HG03045 (cell line): ENCODE measurements around the gene GLP1R.
"Not testable (repeated sequence)": the region's sequence is repeated elsewhere in the genome, so short reads cannot be mapped to it uniquely, and the experiment has no call there.

Experiments
- ATAC-seq: cut with Tn5 transposase; IDR thresholded peaks from one replicate; pipeline ENCODE4 v1.9.1; 2021; ENCODE audit warnings: mild to moderate bottlenecking, moderate library complexity; ENCODE audit not compliant: unreplicated experiment

Gene GLP1R

GRCh38 chr6:39114704-39115599 is 66.4 kb downstream of the GLP1R start, which contains the start of gene SAYSD1:
SAYSD1 (minus strand) TSS chr6:39115186; CDS start chr6:39115089, 97 bp downstream.
- ATAC-seq = peak; percentile 95

- no peak for ATAC-seq
Measured at GRCh38 chr6:39118921-39119320, 70.3 kb downstream of the GLP1R start.

GRCh38 chr6:39124114-39124513 is 75.5 kb downstream of the GLP1R start:
- ATAC-seq = no peak

GRCh38 chr6:39128106-39128505 is 79.5 kb downstream of the GLP1R start:
- no peak for ATAC-seq

- no peak for ATAC-seq
Measured at GRCh38 chr6:39128832-39129231, 80.3 kb downstream of the GLP1R start.

GRCh38 chr6:39130691-39131090 is 82.1 kb downstream of the GLP1R start:
- no peak for ATAC-seq

GRCh38 chr6:39134761-39135160 is 86.2 kb downstream of the GLP1R start:
- not testable (repeated sequence) for ATAC-seq

- not testable (repeated sequence) for ATAC-seq
Measured at GRCh38 chr6:39136207-39136606, 87.6 kb downstream of the GLP1R start.

- no peak for ATAC-seq
Measured at GRCh38 chr6:39137245-39137644, 88.7 kb downstream of the GLP1R start.
